Stimulated activated naive CD8-positive, alpha-beta T cell treated with anti-CD3 and anti-CD28 coated beads, Interleukin-15, Interleukin-2, amounts not matched to agents 100 ng/mL and 50 ng/mL, for 24 hours (primary cell): Measurements from ENCODE around the gene DENND2D.

Source experiments
- H3K27ac Mint-ChIP-seq: one replicate; pipeline ENCODE4 v1.8.0; 2021; ENCODE audit warnings: mild to moderate bottlenecking, mixed read lengths
- H3K27me3 Mint-ChIP-seq: one replicate; pipeline ENCODE4 v1.8.0; 2021; ENCODE audit warnings: mixed read lengths
- H3K36me3 Mint-ChIP-seq: one replicate; pipeline ENCODE4 v1.8.0; 2021; ENCODE audit warnings: low read depth, mixed read lengths
- H3K4me1 Mint-ChIP-seq: one replicate; pipeline ENCODE4 v1.8.0; 2021; ENCODE audit warnings: low read depth, mixed read lengths
- H3K4me3 Mint-ChIP-seq: one replicate; pipeline ENCODE4 v1.8.0; 2021; ENCODE audit warnings: mild to moderate bottlenecking, mixed read lengths
- H3K9me3 Mint-ChIP-seq: one replicate; pipeline ENCODE4 v1.8.0; 2021; ENCODE audit warnings: mixed read lengths

The DENND2D gene

DNA sequence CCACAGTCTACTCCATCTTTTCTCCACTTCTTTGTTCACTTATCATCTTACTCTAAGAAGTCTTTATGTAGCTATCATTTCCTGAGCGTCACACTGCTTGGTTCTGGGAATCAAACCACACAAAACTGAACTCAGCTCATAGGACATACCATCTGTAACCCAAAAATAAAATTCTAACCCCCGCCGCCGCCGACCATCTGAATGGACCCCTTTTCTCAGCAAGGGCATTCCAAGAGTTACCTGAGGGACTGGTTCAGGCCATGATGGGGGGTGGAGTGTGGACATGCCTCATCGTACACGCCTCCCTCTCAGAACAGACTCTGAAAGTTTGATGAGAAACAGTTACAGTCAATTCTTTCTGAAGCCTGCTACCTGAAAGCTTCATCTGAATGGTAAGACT, 14.4 kb upstream of the DENND2D start:
- Mint-ChIP-seq H3K4me3 (peak overlapping the region; percentile 83), H3K27ac (peak overlapping the region; percentile 92), H3K36me3 (no peaks in the 10 kb centered on the region), H3K27me3 (no peaks in the 10 kb centered on the region), H3K9me3 (no peaks in the 10 kb centered on the region), H3K4me1 (peaks cover 97% of the 10 kb centered on the region)

DNA sequence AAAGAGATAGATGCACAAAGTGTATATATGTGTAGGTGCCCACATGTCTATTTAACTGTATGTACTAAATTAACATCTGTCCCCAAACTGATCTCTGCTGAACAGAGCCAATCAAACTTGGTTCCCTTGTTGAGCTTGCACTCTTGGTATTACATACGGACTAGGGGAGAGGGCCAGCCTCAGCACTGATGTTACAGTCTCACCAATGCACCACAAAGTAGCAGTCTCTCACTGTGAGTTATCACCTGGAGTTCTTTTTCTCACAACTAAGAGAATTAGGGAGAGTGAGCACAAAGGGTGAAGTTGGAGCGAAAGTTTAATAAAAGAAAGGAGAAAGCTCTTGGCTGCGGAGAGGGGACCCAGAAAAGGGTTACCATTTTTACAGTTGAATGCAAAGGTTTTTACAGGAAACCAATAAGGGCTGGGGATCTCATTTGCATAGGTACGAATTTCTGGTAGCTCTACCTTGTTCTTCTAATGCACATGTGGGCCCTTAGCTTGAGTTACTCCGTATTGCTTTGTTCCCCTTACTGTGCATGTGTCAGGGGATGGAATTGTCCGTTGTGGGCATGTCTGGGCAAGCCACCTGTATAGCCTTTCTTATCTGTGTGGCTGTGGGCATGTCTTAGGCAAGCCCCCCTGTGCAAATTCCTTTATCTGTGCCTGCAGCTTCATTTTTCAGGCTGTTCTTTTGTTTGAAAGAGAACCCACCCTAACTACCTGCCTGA, 13.8 kb upstream of the DENND2D start:
- Mint-ChIP-seq H3K27me3 (no peaks in the 10 kb centered on the region), H3K9me3 (no peaks in the 10 kb centered on the region), H3K4me3 (peak overlapping the region; percentile 83), H3K4me1 (peaks cover 96% of the 10 kb centered on the region), H3K27ac (peak overlapping the region; percentile 92), H3K36me3 (no peaks in the 10 kb centered on the region)

DNA sequence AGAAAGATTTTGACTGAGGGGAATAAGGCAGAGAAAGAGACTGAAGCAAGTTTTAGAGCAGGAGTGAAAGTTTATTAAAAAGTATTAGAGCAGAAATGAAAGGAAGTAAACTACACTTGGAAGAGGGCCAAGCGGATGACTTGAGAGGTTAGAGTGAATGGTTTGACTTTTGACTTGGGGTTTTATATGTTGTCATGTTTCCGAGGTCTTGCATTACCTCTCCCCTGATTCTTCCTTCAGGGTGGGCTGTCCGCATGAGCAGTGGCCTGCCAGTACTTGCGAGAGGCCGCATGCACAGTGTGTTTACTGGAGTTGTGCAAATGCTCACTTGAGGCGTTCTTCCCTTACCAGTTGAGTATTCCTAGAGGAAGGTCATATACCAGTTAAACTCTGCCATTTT, 13.0 kb upstream of the DENND2D start:
- H3K27me3 Mint-ChIP-seq, result no peaks in the 10 kb centered on the region
- H3K36me3 Mint-ChIP-seq, result no peaks in the 10 kb centered on the region
- H3K4me1 Mint-ChIP-seq, result peaks cover 90% of the 10 kb centered on the region
- H3K4me3 Mint-ChIP-seq, result peak overlapping the region; percentile 59
- no peaks in the 10 kb centered on the region for H3K9me3 Mint-ChIP-seq
- H3K27ac Mint-ChIP-seq, result peak overlapping the region; percentile 92

DNA sequence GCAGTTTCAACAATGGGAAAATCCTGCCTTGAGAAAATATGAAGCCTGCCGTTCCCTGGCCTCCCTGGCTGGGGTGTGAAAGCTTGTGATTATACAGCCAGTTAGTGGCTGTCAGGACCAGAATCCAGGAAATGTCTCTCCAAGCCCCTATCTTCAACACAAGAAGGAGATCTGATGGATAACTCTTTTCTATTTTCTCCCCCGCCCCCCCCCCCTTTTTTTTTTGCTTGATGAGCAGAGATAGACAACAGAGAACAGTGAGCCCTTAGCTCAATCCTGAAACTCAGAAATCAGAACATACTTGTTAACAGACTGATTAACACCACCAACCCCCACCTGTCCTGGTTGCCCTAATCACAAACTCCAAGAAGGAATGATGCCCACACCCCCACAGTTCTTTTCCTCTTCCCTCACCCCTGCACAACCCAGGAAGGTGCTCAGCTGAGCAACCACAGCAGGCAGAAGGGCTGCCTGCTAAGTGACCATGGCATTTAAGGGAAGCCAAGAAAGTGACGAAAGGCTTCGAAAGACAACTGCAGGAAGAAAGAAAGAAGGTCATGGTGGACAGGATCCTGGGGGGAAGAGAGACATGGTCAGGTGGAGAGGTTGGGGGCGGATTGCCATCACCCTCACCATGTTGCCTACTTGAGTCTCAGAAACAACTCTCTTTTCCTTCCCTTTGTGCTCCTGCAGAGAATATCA, 12.3 kb upstream of the DENND2D start:
- Mint-ChIP-seq H3K4me1 (peaks cover 87% of the 10 kb centered on the region), H3K36me3 (no peaks in the 10 kb centered on the region), H3K4me3 (peak overlapping the region; percentile 59), H3K9me3 (no peaks in the 10 kb centered on the region), H3K27ac (peak overlapping the region; percentile 92), H3K27me3 (no peaks in the 10 kb centered on the region)

DNA sequence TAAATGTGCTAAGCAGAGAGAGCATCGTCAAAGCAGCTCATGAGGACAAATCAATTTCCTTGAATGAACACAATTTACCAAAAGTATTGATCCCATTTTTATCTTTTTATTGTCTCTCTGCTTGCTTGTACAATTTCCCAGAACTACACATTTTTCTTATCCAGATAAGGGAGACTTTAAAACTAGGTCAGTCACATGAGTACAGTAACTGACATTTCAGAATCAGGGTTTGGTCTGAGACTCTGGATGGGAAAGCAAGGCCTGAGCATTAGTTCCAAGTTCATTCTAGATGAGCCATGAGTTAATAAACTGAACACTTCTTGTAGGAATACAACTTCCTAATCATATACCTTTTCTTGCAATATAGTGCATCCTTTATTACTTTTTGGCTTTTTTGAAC, 11.5 kb upstream of the DENND2D start:
- Mint-ChIP-seq H3K4me3 (no peak overlapping the region), H3K4me1 (peaks cover 86% of the 10 kb centered on the region), H3K27ac (no peak overlapping the region), H3K27me3 (no peaks in the 10 kb centered on the region), H3K36me3 (no peaks in the 10 kb centered on the region), H3K9me3 (no peaks in the 10 kb centered on the region)

DNA sequence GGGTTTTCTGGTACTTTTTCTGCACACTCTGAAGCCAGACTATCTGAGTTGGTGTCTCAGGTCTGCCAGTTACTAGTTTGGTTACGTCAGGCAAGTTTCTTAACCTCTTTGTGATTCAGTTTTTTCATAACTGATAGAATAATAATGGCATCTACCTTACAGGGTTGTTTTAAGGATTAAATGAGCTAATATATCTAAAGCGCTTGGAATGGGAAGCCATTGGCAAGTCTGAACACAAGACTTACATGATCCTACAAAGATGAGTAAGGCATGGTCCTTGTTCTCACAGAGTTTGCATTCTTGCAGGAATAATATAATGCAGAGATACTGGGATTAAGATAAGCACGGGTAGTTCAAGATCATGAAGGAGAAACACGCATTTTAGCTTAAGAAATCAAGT, 9.2 kb upstream of the DENND2D start:
- Mint-ChIP-seq H3K27me3 (no peaks in the 10 kb centered on the region), H3K4me3 (no peak overlapping the region), H3K27ac (no peak overlapping the region), H3K4me1 (peaks cover 86% of the 10 kb centered on the region), H3K36me3 (no peaks in the 10 kb centered on the region), H3K9me3 (no peaks in the 10 kb centered on the region)

GRCh38 chr1:111208921-111209320, 8.5 kb upstream of the DENND2D start:
- no peak overlapping the region for H3K27ac Mint-ChIP-seq
- no peaks in the 10 kb centered on the region for H3K36me3 Mint-ChIP-seq
- no peaks in the 10 kb centered on the region for H3K9me3 Mint-ChIP-seq
- H3K4me3 Mint-ChIP-seq, result no peak overlapping the region
- no peaks in the 10 kb centered on the region for H3K27me3 Mint-ChIP-seq
- H3K4me1 Mint-ChIP-seq, result peaks cover 81% of the 10 kb centered on the region

DNA sequence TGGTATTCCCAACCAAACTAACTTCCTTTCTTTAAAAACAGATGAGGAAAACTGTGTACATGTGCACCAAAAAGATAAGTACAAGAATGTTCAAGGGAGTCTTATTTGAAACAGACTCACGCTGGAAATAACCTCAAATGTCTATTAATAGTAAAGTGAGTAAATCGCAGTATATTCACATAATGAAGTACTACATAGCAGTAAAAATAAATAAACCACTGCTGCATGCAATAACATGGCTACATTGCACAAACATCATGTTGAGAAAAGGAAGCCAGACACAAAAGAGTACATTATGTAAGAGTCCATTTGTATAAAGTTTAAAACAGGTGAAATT, 5.2 kb upstream of the DENND2D start:
- H3K27me3 Mint-ChIP-seq, result no peaks in the 10 kb centered on the region
- H3K4me3 Mint-ChIP-seq, result peak overlapping the region; percentile 25
- H3K4me1 Mint-ChIP-seq, result peaks cover 80% of the 10 kb centered on the region
- no peaks in the 10 kb centered on the region for H3K36me3 Mint-ChIP-seq
- H3K9me3 Mint-ChIP-seq, result no peaks in the 10 kb centered on the region
- H3K27ac Mint-ChIP-seq, result peak overlapping the region; percentile 16

GRCh38 chr1:111204983-111205713, 4.7 kb upstream of the DENND2D start:
- Mint-ChIP-seq H3K36me3 (peaks cover 4% of the 10 kb centered on the region), H3K27ac (peak overlapping the region; percentile 85), H3K27me3 (no peaks in the 10 kb centered on the region), H3K4me1 (peaks cover 79% of the 10 kb centered on the region), H3K9me3 (no peaks in the 10 kb centered on the region), H3K4me3 (peak overlapping the region; percentile 98)

GRCh38 chr1:111204201-111204982, 3.9 kb upstream of the DENND2D start:
- Mint-ChIP-seq H3K9me3 (no peaks in the 10 kb centered on the region), H3K4me1 (peaks cover 76% of the 10 kb centered on the region), H3K4me3 (peak overlapping the region; percentile 98), H3K27me3 (no peaks in the 10 kb centered on the region), H3K36me3 (peaks cover 11% of the 10 kb centered on the region), H3K27ac (peak overlapping the region; percentile 100)

DNA sequence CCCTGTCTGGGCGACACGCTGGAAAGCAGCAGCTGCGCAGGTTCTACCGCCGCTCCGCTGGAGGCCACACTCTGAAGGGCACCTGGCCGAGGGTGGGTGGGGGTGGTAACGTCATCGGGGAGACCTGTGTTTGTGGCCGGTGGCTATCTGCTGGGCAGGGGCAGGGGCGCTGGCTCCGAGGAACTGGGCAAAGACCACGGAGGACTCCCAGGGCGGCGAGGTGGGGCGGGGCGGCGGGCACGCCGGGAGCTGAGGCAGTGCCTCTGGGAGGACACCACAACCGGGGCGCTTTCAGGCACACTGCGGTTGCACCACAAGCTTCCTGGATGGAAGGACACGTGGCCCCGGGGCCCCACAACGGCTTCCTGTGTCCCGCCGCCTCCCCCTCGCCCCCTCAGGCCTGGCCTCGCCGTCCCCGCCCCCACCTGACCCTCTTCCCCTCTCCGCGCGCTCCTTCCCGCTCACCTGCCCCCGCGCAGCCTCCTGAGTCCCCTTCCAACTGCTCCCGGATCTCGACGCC, 3.3 kb upstream of the DENND2D start:
- Mint-ChIP-seq H3K4me1 (peaks cover 75% of the 10 kb centered on the region), H3K9me3 (no peaks in the 10 kb centered on the region), H3K4me3 (peak overlapping the region; percentile 98), H3K36me3 (peaks cover 16% of the 10 kb centered on the region), H3K27ac (peak overlapping the region; percentile 100), H3K27me3 (no peaks in the 10 kb centered on the region)

DNA sequence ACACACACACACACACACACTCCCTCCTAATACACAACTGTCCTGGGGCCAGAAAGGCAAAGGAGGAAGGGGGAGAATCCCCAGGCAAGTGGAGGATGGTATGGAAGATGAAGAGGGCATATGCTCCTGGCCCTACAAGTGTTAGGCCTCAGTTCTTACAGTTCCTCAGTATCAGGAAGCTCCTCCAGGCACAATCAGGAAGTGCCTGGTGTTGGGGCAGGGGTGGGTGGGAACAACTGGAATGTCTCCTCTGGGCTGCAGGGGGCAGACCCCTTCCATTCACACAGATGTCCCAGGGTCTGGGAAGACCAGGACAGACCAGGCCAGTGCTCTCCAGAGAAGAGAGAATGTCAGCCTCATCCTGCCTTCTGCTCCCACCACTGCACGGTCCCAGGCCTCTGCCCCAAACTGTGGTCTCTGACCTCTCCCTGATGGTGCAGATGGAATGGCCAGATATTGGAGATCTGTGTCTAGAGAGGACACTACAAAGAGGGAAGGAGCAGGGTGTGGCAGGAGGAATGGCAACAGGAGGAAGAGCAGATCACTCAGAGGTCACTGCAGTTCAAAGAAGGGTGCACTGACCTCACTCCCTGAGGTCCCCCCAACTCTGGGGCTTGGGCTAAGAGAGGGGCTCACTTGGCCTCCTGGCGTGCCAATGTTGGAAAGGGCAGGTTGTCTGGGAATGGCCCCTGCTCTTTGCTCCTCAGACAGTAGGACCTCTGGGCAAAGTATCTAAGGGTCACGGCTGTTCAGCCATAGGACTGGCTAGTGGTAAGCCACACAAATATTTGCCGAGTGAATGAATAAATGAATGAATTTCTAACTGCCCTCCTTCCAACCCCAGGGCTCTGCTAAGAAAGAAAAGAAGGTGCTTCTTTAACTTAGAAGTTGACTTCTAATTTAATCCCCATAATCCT, 2.5 kb upstream of the DENND2D start:
- H3K27ac Mint-ChIP-seq, result peak overlapping the region; percentile 100
- no peaks in the 10 kb centered on the region for H3K9me3 Mint-ChIP-seq

DNA sequence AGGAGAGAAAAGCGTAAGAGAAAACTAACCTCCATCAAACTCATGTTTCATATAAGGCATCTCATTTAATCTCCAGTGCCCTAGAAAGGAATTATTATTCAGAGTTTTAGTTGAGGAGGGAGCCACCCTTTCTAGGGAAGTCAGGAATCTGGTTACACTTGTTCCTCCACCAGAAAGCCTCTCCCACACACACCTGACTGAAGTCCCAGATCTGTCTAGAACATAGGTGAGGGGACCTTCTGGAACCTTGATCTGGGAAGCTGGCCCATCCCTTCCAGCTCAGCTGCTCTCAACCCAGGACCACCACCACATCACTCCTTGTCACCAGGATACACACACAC, 1.9 kb upstream of the DENND2D start:
- peak overlapping the region; percentile 100 for H3K27ac Mint-ChIP-seq
- no peaks in the 10 kb centered on the region for H3K9me3 Mint-ChIP-seq
- H3K27me3 Mint-ChIP-seq, result no peaks in the 10 kb centered on the region
- H3K4me3 Mint-ChIP-seq, result peak overlapping the region; percentile 98
- peaks cover 77% of the 10 kb centered on the region for H3K4me1 Mint-ChIP-seq
- peaks cover 30% of the 10 kb centered on the region for H3K36me3 Mint-ChIP-seq

More for the DNA sequence above, 2.5 kb upstream of the DENND2D start:
- H3K36me3 Mint-ChIP-seq, result peaks cover 24% of the 10 kb centered on the region
- H3K27me3 Mint-ChIP-seq, result no peaks in the 10 kb centered on the region
- H3K4me3 Mint-ChIP-seq, result peak overlapping the region; percentile 98
- peaks cover 76% of the 10 kb centered on the region for H3K4me1 Mint-ChIP-seq
